Urothelium cell line (cell line): ENCODE data around the gene BCAS2.

ENCODE experiments used
- DNase-seq: peaks from one replicate; pipeline ENCODE4 v3.0.0; 2011; ENCODE audit warnings: low spot score, mixed read lengths
- FAIRE-seq: peaks from 2 replicates; lab custom pipeline; 2011; peaks lifted over from hg19 to GRCh38; lab: Jason Lieb, UNC

The BCAS2 gene

GRCh38 chr1:114561333-114561732 is 20.1 kb downstream of the BCAS2 start:
- DNase-seq (no peak), FAIRE-seq (no peak)

DNA sequence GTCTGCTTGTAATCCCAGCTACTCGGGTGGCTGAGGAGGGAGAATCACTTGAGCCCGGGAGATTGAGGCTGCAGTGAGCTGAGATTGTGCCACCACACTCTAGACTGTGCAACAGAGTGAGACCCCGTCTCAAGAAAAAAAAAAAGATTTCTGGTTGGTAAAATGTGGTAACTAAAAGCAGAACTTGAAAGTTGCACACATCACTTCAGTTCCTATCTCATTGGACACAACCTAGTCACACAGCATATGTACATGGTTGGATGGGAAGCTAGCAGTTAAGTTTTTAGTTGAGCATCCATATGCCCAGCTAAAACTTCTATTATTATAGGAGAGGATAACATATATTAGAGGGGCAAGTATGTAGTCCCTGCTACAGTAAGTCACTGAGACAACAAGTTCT is 22.1 kb downstream of the BCAS2 start:
- no peak for FAIRE-seq
- DNase-seq, result no peak

GRCh38 chr1:114558544-114558943 is 22.9 kb downstream of the BCAS2 start:
- FAIRE-seq, result no peak
- peak; percentile 16 for DNase-seq

GRCh38 chr1:114554577-114554976 is 26.8 kb downstream of the BCAS2 start:
- no peak for FAIRE-seq
- DNase-seq, result no peak

DNA sequence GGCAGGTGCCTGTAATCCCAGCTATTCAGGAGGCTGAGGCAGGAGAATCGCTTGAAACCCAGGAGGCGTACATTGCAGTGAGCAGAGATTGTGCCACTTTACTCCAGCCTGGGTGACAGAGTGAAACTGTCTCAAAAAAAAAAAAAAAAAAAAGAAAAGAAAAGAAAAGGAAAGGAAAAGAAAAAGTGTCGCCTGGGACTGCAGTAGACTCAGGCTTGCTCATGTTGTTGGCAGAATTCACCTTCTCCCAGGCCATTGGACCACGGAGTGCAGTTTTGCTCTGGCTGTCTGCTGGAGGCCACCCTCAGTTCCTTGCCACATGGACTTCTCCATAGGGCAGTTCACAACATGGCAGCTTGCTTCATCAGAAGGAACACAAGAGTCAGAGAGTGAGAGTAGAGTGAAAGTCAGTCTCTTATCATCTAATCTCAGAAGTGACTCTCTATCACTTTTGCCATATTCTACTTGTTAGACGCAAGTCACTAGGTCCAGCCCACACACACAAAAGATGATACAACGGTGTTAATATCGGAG is 29.2 kb downstream of the BCAS2 start:
- no peak for DNase-seq
- FAIRE-seq, result no peak

GRCh38 chr1:114551400-114551799 is 30.0 kb downstream of the BCAS2 start:
- no peak for FAIRE-seq

GRCh38 chr1:114550336-114550735 is 31.1 kb downstream of the BCAS2 start:
- FAIRE-seq, result no peak

More at GRCh38 chr1:114551400-114551799, 30.0 kb downstream of the BCAS2 start:
- DNase-seq, result no peak

GRCh38 chr1:114549137-114549536 is 32.3 kb downstream of the BCAS2 start:
- DNase-seq, result no peak
- no peak for FAIRE-seq

More at GRCh38 chr1:114550336-114550735, 31.1 kb downstream of the BCAS2 start:
- no peak for DNase-seq

- FAIRE-seq (no peak), DNase-seq (no peak)
These were observed 34.3 kb downstream of the BCAS2 start for GRCh38 chr1:114547076-114547475.

DNA sequence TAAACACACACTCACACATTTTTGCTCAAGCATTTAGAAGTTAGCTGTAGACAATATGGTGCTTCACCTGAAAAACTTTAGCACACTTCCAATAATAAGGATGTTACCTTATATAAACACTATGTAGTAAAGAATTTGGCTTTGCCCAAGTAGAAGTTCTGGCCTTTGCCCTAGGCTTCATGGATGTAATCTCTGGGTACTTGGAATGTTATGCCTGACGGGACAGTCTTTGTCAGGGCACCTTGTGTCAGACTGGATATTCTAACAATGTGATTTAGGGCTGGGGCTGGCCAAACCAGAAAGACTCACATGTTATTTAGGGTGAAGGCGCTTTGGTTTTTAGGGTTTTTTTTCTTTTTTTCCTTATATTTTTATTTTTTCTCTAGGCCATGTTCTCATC is 35.6 kb downstream of the BCAS2 start:
- FAIRE-seq (no peak), DNase-seq (no peak)

DNA sequence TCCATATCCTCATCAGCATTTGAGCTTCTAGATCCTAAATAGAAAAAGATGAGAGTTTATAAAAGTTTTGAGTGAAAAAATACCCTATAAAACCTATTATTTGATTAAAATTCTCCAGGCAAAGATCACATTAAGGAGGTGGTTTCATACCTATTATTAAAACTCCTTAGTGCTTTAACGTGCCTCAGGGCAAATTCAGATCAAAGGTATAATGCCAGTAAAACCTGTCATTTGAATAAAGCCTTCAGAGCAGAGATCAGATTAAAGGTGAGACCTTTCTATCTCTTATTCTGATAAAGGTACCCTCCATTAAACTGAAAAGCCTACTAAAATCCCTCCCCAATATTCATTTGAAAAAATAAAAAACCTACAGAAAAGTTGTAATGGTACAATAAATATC is 36.1 kb downstream of the BCAS2 start:
- DNase-seq, result no peak
- no peak for FAIRE-seq

DNA sequence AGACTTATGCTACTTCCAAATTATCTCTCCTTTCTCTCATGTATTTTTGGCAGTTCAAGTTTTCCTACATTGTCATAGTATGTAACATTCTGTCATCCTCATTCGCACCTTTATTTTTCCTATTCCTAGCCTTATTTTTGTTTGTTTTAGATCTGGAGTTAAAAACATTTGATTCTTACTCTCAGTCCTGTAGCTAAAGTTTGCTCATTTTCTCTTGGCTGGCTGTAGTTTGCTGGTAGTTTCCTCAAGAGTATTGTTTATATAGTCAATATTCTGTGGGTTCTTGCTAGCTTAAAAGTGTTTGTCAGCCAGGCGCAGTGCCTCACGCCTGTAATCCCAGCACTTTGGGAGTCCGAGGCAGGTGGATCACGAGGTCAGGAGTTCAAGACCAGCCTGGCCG is 40.6 kb downstream of the BCAS2 start:
- DNase-seq (no peak), FAIRE-seq (no peak)

DNA sequence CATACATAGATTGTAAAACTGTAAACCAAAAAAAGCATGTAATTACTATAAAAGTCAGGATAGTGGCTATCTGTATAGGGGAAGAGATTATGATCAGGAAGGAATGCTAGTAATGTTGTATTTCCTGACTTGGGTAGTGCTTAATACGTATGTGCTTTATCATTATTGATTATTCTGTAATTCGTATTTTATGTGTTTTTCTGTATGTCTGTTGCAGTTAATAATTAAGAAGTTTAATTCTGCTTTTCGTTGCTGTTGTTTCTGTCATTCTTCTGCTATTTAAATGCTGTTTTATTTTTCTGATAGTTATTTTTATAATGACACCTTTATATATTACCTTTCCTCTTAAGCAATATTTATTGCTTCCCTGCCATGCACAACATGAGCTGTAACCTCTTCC is 41.1 kb downstream of the BCAS2 start:
- no peak for FAIRE-seq
- DNase-seq, result no peak

DNA sequence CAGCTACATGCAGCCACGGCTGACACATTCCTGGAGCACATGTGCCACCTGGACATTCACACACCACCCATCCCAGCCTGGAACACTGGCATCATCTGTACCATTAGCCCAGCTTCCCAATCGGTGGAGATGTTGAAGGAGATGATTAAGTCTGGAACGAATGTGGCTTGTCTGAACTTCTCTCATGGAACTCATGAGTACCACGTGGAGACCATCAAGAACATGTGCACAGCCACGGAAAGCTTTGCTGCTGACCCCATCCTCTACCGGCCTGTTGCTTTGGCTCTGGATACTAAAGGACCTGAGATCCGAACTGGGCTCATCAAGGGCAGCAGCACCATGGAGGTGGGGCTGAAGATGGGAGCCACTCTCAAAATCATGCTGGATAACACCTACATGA is 45.4 kb downstream of the BCAS2 start:
- FAIRE-seq (no peak), DNase-seq (no peak)

DNA sequence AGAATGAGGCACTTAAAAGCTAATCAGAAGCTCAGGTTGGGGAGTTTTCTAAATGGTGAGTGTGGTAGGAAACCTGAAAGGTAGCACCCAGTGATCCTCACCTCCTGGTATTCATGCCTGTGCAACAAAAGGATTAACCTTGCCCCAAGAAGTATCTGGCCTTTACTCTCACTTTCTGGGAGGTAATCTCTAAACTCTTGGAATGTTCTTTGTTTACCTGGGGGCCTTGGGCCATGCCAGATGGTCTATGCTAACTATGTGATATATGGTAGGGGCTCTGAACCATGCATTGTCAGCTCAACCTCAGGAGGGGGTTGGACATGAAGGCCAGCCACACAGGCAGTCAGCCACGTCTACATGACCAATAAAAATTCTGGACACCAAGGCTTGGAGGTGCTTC is 46.0 kb downstream of the BCAS2 start:
- FAIRE-seq, result no peak
- no peak for DNase-seq

GRCh38 chr1:114531094-114531493 is 50.3 kb downstream of the BCAS2 start:
- no peak for DNase-seq
- FAIRE-seq, result no peak

GRCh38 chr1:114530224-114530623 is 51.2 kb downstream of the BCAS2 start:
- no peak for FAIRE-seq
- DNase-seq, result no peak

GRCh38 chr1:114524944-114525343 is 56.5 kb downstream of the BCAS2 start:
- FAIRE-seq, result no peak

GRCh38 chr1:114522264-114522575 is 59.2 kb downstream of the BCAS2 start:
- FAIRE-seq, result no peak

More at GRCh38 chr1:114524944-114525343, 56.5 kb downstream of the BCAS2 start:
- no peak for DNase-seq

GRCh38 chr1:114521396-114522263 is 59.8 kb downstream of the BCAS2 start:
- FAIRE-seq, result no peak
- DNase-seq, result no peak

More at GRCh38 chr1:114522264-114522575, 59.2 kb downstream of the BCAS2 start:
- DNase-seq, result no peak
